GM19239 (cell line): Measurements from ENCODE around the gene HDLBP.
A peak's percentile ranks its signal among the peaks of the same experiment; 100 is the strongest.
"Not testable (repeated sequence)": the region's sequence is repeated elsewhere in the genome, so short reads cannot be mapped to it uniquely, and the experiment has no call there.

Source experiments
- DNase-seq: peaks from one replicate; pipeline ENCODE4 v3.0.0; 2011; ENCODE audit warnings: low spot score; ENCODE audit not compliant: insufficient read length
- FAIRE-seq: peaks from 2 replicates; lab custom pipeline; 2011; peaks lifted over from hg19 to GRCh38; lab: Jason Lieb, UNC

HDLBP gene

DNA sequence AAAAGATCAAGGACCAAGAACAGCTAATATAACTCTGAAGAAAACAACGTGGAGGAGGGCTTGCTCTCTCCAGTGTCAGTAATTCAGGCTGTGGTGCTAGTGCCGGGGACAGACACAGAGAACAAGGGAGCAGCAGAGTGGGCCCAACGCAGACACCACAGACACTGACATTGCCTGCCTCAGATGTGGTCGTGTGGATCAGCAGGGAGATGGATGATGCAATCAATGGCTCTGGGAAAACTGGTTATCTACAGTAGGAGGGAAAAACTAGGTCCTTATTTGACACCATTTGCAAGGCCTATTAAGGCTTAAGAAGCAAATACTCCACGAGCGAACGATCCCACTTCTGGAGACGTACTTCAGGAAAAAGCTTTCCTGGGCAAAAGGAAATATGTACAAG, 36.1 kb downstream of the HDLBP start:
- DNase-seq (no peak), FAIRE-seq (no peak)

- not testable (repeated sequence) for DNase-seq, FAIRE-seq
These were observed 37.2 kb downstream of the HDLBP start for GRCh38 chr2:241278306-241278705.

DNA sequence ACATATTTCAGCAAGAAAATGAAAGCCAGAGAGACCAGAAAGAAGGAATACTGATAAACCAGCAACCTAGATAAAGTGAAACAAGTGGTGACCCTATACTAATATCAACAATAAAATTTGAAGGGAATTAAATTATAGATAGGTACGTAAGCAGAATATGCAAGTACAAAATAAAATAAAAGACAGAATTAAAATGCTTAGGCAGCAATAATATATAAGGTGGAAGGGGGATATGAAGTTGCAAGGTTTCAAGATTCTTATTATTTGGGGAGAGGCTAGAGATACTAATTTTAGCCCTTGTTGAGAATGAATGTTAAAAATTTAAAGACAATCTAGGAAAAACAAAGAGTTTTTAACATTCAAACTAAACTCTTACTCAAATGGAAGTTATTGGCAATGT, 39.6 kb downstream of the HDLBP start:
- FAIRE-seq (no peak), DNase-seq (no peak)

DNA sequence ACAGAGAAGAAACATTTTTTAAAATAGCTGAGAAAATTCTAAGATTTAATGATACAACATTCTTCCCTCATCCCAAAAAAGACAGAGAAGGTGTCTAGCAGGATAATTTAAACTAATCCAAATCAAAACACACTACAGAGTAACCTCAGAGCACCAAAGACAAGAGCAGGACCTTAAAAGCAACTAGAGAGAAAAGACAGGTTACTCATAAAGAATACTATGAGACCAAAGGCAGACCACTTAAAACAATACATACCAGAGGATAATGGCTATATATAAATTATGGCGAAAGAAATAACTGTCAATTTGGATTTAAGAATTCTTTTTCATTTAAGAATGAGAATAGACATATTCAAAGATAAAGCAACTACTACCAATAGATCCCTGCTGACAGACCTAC, 40.0 kb downstream of the HDLBP start:
- FAIRE-seq: no peak
- no peak for DNase-seq

GRCh38 chr2:241274127-241274526, 41.3 kb downstream of the HDLBP start:
- DNase-seq (no peak), FAIRE-seq (no peak)

GRCh38 chr2:241273210-241274020, 42.1 kb downstream of the HDLBP start:
- FAIRE-seq: no peak
- DNase-seq: no peak

GRCh38 chr2:241272303-241273209, 42.9 kb downstream of the HDLBP start:
- peak; percentile 44 for DNase-seq
- no peak for FAIRE-seq

DNA sequence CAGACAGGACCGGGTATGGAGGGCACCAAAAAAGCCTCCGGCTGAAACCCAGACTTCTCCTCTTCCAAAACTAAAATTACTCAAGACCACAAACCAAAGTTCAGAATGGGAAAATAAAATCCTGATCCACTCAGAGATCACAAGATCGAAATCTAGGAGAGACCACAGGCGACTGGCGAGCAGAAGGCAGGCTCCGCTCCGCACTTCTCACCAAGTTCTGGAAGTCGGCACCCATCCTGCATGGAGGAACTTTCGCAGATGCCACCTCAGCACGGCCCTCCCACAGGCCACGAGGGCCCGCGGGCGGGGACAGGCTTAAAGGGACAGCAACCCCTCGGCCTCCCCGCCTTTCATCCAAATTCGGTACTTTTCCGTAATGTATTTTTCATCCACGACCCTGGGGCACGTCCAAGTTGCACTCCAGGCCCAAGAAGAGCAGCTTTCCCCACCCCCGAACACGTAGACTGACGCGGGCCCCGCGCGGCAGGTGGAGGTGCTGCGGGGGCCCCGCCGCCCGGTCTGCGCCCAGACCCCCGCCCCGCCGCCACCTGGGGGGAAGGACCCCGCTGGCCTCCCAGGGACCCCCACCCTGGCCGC, 43.7 kb downstream of the HDLBP start:
- peak; percentile 69 for DNase-seq
- peak; percentile 71 for FAIRE-seq

GRCh38 chr2:241270531-241270930, 44.9 kb downstream of the HDLBP start:
- DNase-seq: no peak
- no peak for FAIRE-seq

GRCh38 chr2:241269707-241270520, 45.6 kb downstream of the HDLBP start:
- FAIRE-seq (no peak), DNase-seq (no peak)

DNA sequence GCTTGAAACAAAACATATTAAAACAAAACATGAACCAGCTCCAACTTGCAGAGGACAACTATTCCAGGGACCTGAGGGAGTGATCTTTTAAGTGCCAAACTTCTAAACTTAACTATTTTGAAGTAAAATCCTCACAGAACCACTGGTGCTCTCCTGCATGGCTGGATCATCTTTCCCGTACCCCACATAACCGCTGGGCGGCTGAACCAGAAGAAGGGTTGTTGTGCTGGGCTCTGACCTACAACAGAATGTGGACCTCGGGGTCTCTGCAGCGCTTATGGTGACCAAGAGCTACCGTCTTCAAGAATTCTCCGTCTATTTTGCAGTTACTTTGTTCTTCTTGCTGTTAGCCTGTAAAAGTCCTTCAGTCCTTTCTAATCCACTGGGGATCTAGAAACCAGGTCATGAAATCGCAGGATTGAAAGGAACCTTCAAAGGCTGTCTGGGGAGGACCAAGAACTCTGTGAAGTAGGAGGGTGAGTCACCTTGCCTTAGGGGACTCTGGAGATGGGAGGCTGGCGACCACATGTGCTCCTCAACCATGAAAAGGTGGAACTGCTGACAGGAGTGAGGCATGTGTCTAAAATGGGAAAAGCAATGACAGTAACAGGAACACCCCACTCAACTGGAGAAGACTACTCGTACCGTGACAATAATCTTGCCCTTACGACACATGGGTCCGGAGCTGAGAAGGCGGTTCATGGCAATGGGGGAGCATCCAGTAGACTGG, 46.6 kb downstream of the HDLBP start:
- FAIRE-seq: no peak
- DNase-seq: no peak

DNA sequence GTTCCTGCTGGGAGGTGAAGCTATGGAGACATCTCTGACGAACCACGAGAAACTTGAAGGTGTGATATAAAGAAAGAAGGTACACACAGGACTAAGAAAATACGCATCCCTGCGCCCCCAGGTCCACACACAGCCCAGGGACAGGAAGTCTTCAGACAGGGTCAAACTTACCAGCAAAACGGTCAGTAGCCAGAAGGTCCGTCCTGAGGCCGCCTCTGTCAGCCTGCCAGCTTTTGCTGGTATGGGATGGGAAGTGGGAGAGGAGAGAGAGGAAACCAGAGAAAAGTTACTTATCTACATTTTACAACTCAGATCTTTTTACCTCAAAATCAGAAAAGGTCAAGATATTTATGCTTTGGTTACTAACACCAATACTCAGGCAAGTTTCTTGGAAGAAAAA, 47.2 kb downstream of the HDLBP start:
- DNase-seq (no peak), FAIRE-seq (no peak)

- FAIRE-seq: no peak
These were observed 48.0 kb downstream of the HDLBP start for GRCh38 chr2:241267249-241268067.

GRCh38 chr2:241265506-241265905, 50.0 kb downstream of the HDLBP start:
- FAIRE-seq (no peak), DNase-seq (no peak)

More at GRCh38 chr2:241267249-241268067, 48.0 kb downstream of the HDLBP start:
- DNase-seq: no peak

- DNase-seq (no peak), FAIRE-seq (no peak)
These were observed 52.4 kb downstream of the HDLBP start for GRCh38 chr2:241263061-241263460.

DNA sequence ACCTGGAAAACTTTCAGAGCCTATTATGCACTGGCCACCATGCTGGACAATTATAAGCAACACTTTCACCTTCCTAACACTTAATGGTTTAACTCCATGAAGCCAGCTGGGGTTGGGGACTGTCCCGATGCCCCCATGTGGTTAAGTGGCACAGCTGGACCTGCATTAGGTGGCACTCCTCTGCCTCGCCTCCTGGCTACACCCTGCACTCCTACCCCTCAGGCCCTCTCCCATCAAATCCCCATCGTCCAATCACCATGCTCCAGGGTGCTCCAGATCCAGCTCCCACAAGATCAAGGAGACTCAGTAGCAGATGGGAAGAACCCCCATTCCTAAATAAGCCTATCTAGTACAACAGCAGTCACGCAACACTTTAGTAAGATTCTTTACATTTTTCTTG, 53.8 kb downstream of the HDLBP start:
- DNase-seq: no peak
- no peak for FAIRE-seq

GRCh38 chr2:241260911-241261310, 54.6 kb downstream of the HDLBP start:
- DNase-seq (no peak), FAIRE-seq (no peak)

GRCh38 chr2:241258505-241259280, 56.8 kb downstream of the HDLBP start:
- DNase-seq: no peak
- FAIRE-seq: peak; percentile 37
